ENCODE results near the gene GHRH. TPM values are rescaled to one million over a fixed set of nuclear protein-coding genes. Genes with fewer than 3 reads are reported as not detected.

Gene GHRH
- total RNA-seq, 2 experiments from 2014 or later: not detected

GRCh38 chr20:37251825-37252477 is 9.7 kb downstream of the GHRH start:
- no peak overlapping the region for H3K4me3 Mint-ChIP-seq
- Histone ChIP-seq H3K9me3 (ENCODE audit: control insufficient read depth in 1 of 2, insufficient read depth in 1 of 2, low read length in 2 of 2) (no peaks in the 10 kb centered on the region), H3K27ac (ENCODE audit: low read depth in 1 of 2, low read length in 2 of 2) (no peak overlapping the region), H3K27me3 (ENCODE audit: control insufficient read depth in 1 of 2, insufficient read depth in 2 of 2, low read length in 2 of 2) (no peaks in the 10 kb centered on the region), H3K36me3 (ENCODE audit: insufficient read depth, low read length) (no peaks in the 10 kb centered on the region), H3K4me1 (ENCODE audit: insufficient read depth, low read length) (no peaks in the 10 kb centered on the region), H3K4me3 (ENCODE audit: low read length) (no peak overlapping the region)
- DNase-seq (no peak), ATAC-seq (ENCODE audit: poor library complexity) (no peak)
- no peak for TF ChIP-seq CTCF (IDR thresholded peaks at IDR 0.05)
- no peaks in the 10 kb centered on the region for H3K9me3 Mint-ChIP-seq
- no peaks in the 10 kb centered on the region for H3K36me3 Mint-ChIP-seq (ENCODE audit: low read depth)
- no peak overlapping the region for H3K27ac Mint-ChIP-seq
- CTCF ChIA-PET: no interaction called here
- H3K27me3 Mint-ChIP-seq: no peaks in the 10 kb centered on the region
- POLR2A ChIA-PET: interaction anchor here (0.5 kb wide), 1 partner anchor 76 kb away, joined by 3 read pairs; no protein-coding TSS in a partner anchor
- intact Hi-C loops (cut with DNase I, micrococcal nuclease): no loop called here
- no peaks in the 10 kb centered on the region for H3K4me1 Mint-ChIP-seq (ENCODE audit: low read depth)

GRCh38 chr20:37249304-37249703 is 12.3 kb downstream of the GHRH start:
- ChIA-PET CTCF (interaction anchor here (0.7 kb wide), 1 partner anchor 884 kb away, joined by 4 read pairs; no protein-coding TSS in a partner anchor), POLR2A (no interaction called here)
- intact Hi-C loops (cut with DNase I, micrococcal nuclease): no loop called here
- Histone ChIP-seq H3K27me3 (ENCODE audit: control insufficient read depth in 1 of 2, insufficient read depth in 2 of 2, low read length in 2 of 2) (no peaks in the 10 kb centered on the region), H3K36me3 (ENCODE audit: insufficient read depth, low read length) (no peaks in the 10 kb centered on the region), H3K27ac (ENCODE audit: low read depth in 1 of 2, low read length in 2 of 2) (no peak overlapping the region), H3K9me3 (ENCODE audit: control insufficient read depth in 1 of 2, insufficient read depth in 1 of 2, low read length in 2 of 2) (no peaks in the 10 kb centered on the region), H3K4me3 (ENCODE audit: low read length) (no peak overlapping the region), H3K4me1 (ENCODE audit: insufficient read depth, low read length) (no peaks in the 10 kb centered on the region)
- no peak overlapping the region for H3K27ac Mint-ChIP-seq
- H3K4me3 Mint-ChIP-seq: no peak overlapping the region
- no peaks in the 10 kb centered on the region for H3K4me1 Mint-ChIP-seq (ENCODE audit: low read depth)
- no peaks in the 10 kb centered on the region for H3K9me3 Mint-ChIP-seq
- no peaks in the 10 kb centered on the region for H3K36me3 Mint-ChIP-seq (ENCODE audit: low read depth)
- ATAC-seq (ENCODE audit: poor library complexity) (no peak), DNase-seq (no peak)
- TF ChIP-seq CTCF (IDR thresholded peaks at IDR 0.05): no peak
- no peaks in the 10 kb centered on the region for H3K27me3 Mint-ChIP-seq

- DNase-seq: no peak
These were observed 14.1 kb downstream of the GHRH start for GRCh38 chr20:37247547-37247946.

More at GRCh38 chr20:37247547-37247946, 14.1 kb downstream of the GHRH start:
- CTCF ChIA-PET: no interaction called here
- Histone ChIP-seq H3K9me3 (ENCODE audit: control insufficient read depth in 1 of 2, insufficient read depth in 1 of 2, low read length in 2 of 2) (no peaks in the 10 kb centered on the region), H3K4me3 (ENCODE audit: low read length) (no peak overlapping the region), H3K27ac (ENCODE audit: low read depth in 1 of 2, low read length in 2 of 2) (no peak overlapping the region), H3K36me3 (ENCODE audit: insufficient read depth, low read length) (peaks cover 18% of the 10 kb centered on the region), H3K27me3 (ENCODE audit: control insufficient read depth in 1 of 2, insufficient read depth in 2 of 2, low read length in 2 of 2) (no peaks in the 10 kb centered on the region), H3K4me1 (ENCODE audit: insufficient read depth, low read length) (no peaks in the 10 kb centered on the region)
- Mint-ChIP-seq H3K36me3 (ENCODE audit: low read depth) (peaks cover 15% of the 10 kb centered on the region), H3K27ac (no peak overlapping the region), H3K9me3 (no peaks in the 10 kb centered on the region), H3K4me3 (no peak overlapping the region), H3K27me3 (no peaks in the 10 kb centered on the region), H3K4me1 (ENCODE audit: low read depth) (no peaks in the 10 kb centered on the region)
- intact Hi-C loops (cut with DNase I, micrococcal nuclease): no loop called here
- no peak for ATAC-seq (ENCODE audit: poor library complexity)
- POLR2A ChIA-PET: no interaction called here
- TF ChIP-seq CTCF (IDR thresholded peaks at IDR 0.05): no peak

Data from CD4-positive, alpha-beta T cell (primary cell).